Panc1 (cell line): Measurements from ENCODE around the gene IFNA21. TPM values are rescaled to one million over a fixed set of nuclear protein-coding genes. Genes with fewer than 3 reads are reported as not detected.
"Not testable (repeated sequence)": the region's sequence is repeated elsewhere in the genome, so short reads cannot be mapped to it uniquely, and the experiment has no call there.

Experiments used
- ATAC-seq: fragments of 200-7000 bp; cut with Tn5 transposase; 2 replicates; pipeline ENCODE4 v1.9.1; 2020; ENCODE audit warnings: mild to moderate bottlenecking, moderate library complexity
- BruUV-seq: library from RNA; stranded (reverse); fragments of 400-500 nt; replicated peaks from 2 replicates; lab custom pipeline; 2021; lab: Mats Ljungman, UMichigan
- CTCF ChIA-PET: fragments of 300-600 bp; sonication (Branson Sonifier 250); formaldehyde crosslinking; loops from one replicate; lab custom pipeline; 2022; ENCODE audit warnings: antibody characterized with exemption; lab: Charles Lee
- POLR2A ChIA-PET: fragments of 300-600 bp; sonication (Branson Sonifier 250); formaldehyde crosslinking; loops from one replicate; lab custom pipeline; 2022; ENCODE audit warnings: antibody characterized with exemption; lab: Charles Lee
- DNase-seq: peaks from one replicate; pipeline ENCODE4 v3.0.0-alpha.2; 2010; ENCODE audit warnings: low read depth, low spot score
- H3K27ac ChIP-seq: 2 replicates; pipeline ENCODE4 v1.5.1; 2011; ENCODE audit warnings: mild to moderate bottlenecking, low read length, inconsistent platforms
- H3K27me3 ChIP-seq: fragments of 200-500 bp; sonication (Bioruptor generic); 2 replicates; pipeline ENCODE4 v1.6.0; 2014; ENCODE audit warnings: low read length, inconsistent platforms; ENCODE audit not compliant: control insufficient read depth, insufficient read depth
- H3K36me3 ChIP-seq: fragments of 200-500 bp; sonication (Bioruptor generic); 2 replicates; pipeline ENCODE4 v1.5.1; 2014; ENCODE audit warnings: inconsistent platforms, mild to moderate bottlenecking, low read length, moderate library complexity; ENCODE audit not compliant: control insufficient read depth, insufficient read depth
- H3K4me1 ChIP-seq: 2 replicates; pipeline ENCODE4 v1.5.1; 2011; ENCODE audit warnings: inconsistent platforms, mild to moderate bottlenecking, low read length, moderate library complexity; ENCODE audit not compliant: control insufficient read depth, insufficient read depth
- H3K4me3 ChIP-seq, 2 experiments: 2 replicates each; pipeline ENCODE4 v1.5.1; 2011 to 2012; ENCODE audit warnings: low read depth in 2 of 2, low read length in 2 of 2, mild to moderate bottlenecking in 2 of 2, inconsistent platforms in 1 of 2, moderate library complexity in 1 of 2
- H3K9me3 ChIP-seq: fragments of 200-500 bp; sonication (Bioruptor generic); 2 replicates; pipeline ENCODE4 v1.5.1; 2014; ENCODE audit warnings: low read depth, mild to moderate bottlenecking, inconsistent platforms, low read length, moderate library complexity; ENCODE audit not compliant: control insufficient read depth, insufficient read depth
- POLR2AphosphoS5 ChIP-seq: IDR thresholded peaks from 2 replicates; pipeline ENCODE4 v1.6.1; 2012; ENCODE audit warnings: mild to moderate bottlenecking, low read depth, low read length, moderate library complexity
- SIN3A ChIP-seq: IDR thresholded peaks from 2 replicates; pipeline ENCODE4 v1.6.1; 2012; ENCODE audit warnings: low read depth, mild to moderate bottlenecking, low read length, moderate library complexity, borderline replicate concordance; ENCODE audit not compliant: insufficient read depth
- TCF7L2 ChIP-seq: IDR thresholded peaks from 2 replicates; pipeline ENCODE4 v1.6.1; 2011; ENCODE audit warnings: mild to moderate bottlenecking, low read depth, low read length, inconsistent platforms
- in situ Hi-C: cut with HindIII; loops from 2 replicates; pipeline ENCODE4 v1.10.0; 2016; ENCODE audit warnings: low sequenced_read_pairs, low pct_unique_long_range_greater_than_20kb
- intact Hi-C: fragments of 100-400 bp; cut with micrococcal nuclease; formaldehyde crosslinking; loops from one replicate; pipeline ENCODE4 v1.10.0; 2022; ENCODE audit not compliant: unreplicated experiment
- total RNA-seq: library from RNA; stranded (reverse); gene quantifications from one replicate; pipeline ENCODE4 v1.2.1, GENCODE V29; 2021; ENCODE audit not compliant: unreplicated experiment
- TF ChIP-seq, protein P1 (sequence below), 2 experiments: IDR thresholded peaks; 2 replicates each; pipeline ENCODE4 v1.6.1; 2011 to 2012; ENCODE audit warnings: low read depth in 2 of 2, control low read depth in 1 of 2, low read length in 1 of 2, mild to moderate bottlenecking in 1 of 2, moderate library complexity in 1 of 2; ENCODE audit not compliant: insufficient read depth in 1 of 2
- TF ChIP-seq, protein P2 (sequence below): fragments of 450-650 bp; IDR thresholded peaks from 2 replicates; pipeline ENCODE4 v1.5.1; 2017; ENCODE audit warnings: mild to moderate bottlenecking

IFNA21 gene
- total RNA-seq, 1 experiment from 2014 or later: not detected

DNA sequence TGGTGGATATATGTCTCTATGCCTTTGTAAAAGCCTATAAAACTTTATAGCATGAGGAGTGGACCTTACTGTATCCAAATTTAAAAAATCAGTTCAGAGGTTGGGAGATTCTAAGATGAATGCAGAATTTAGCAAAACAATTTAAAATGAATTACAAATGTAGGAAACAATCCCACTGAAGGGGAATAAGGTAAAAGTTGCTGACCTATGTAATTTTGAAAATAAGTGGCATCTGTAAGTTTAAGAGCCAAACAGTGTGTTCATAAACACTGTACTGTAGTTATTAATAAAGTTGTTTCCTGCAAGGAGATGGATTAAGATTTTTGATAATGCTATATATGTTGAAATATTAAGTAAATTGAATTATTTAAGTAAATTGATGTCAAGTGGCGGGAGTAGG, 29.4 kb downstream of the IFNA21 start:
- Histone ChIP-seq H3K9me3 (no peaks in the 10 kb centered on the region), H3K4me3 (no peak overlapping the region), H3K27ac (no peak overlapping the region), H3K4me1 (no peaks in the 10 kb centered on the region), H3K36me3 (no peaks in the 10 kb centered on the region), H3K27me3 (no peaks in the 10 kb centered on the region)
- TF ChIP-seq, protein P1, sequence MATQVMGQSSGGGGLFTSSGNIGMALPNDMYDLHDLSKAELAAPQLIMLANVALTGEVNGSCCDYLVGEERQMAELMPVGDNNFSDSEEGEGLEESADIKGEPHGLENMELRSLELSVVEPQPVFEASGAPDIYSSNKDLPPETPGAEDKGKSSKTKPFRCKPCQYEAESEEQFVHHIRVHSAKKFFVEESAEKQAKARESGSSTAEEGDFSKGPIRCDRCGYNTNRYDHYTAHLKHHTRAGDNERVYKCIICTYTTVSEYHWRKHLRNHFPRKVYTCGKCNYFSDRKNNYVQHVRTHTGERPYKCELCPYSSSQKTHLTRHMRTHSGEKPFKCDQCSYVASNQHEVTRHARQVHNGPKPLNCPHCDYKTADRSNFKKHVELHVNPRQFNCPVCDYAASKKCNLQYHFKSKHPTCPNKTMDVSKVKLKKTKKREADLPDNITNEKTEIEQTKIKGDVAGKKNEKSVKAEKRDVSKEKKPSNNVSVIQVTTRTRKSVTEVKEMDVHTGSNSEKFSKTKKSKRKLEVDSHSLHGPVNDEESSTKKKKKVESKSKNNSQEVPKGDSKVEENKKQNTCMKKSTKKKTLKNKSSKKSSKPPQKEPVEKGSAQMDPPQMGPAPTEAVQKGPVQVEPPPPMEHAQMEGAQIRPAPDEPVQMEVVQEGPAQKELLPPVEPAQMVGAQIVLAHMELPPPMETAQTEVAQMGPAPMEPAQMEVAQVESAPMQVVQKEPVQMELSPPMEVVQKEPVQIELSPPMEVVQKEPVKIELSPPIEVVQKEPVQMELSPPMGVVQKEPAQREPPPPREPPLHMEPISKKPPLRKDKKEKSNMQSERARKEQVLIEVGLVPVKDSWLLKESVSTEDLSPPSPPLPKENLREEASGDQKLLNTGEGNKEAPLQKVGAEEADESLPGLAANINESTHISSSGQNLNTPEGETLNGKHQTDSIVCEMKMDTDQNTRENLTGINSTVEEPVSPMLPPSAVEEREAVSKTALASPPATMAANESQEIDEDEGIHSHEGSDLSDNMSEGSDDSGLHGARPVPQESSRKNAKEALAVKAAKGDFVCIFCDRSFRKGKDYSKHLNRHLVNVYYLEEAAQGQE (IDR thresholded peaks at IDR 0.05; ENCODE audit: insufficient read depth in 1 of 2, low read depth in 2 of 2, low read length in 1 of 2): no peak
- TF ChIP-seq TCF7L2 (no peak), POLR2AphosphoS5 (no peak), SIN3A (no peak)
- TF ChIP-seq, protein P2, sequence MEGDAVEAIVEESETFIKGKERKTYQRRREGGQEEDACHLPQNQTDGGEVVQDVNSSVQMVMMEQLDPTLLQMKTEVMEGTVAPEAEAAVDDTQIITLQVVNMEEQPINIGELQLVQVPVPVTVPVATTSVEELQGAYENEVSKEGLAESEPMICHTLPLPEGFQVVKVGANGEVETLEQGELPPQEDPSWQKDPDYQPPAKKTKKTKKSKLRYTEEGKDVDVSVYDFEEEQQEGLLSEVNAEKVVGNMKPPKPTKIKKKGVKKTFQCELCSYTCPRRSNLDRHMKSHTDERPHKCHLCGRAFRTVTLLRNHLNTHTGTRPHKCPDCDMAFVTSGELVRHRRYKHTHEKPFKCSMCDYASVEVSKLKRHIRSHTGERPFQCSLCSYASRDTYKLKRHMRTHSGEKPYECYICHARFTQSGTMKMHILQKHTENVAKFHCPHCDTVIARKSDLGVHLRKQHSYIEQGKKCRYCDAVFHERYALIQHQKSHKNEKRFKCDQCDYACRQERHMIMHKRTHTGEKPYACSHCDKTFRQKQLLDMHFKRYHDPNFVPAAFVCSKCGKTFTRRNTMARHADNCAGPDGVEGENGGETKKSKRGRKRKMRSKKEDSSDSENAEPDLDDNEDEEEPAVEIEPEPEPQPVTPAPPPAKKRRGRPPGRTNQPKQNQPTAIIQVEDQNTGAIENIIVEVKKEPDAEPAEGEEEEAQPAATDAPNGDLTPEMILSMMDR: no peak
- intact Hi-C loops: no loop called here
- CTCF ChIA-PET: no interaction called here
- no TSS peak for BruUV-seq
- no peak for ATAC-seq
- in situ Hi-C loops: no loop called here
- POLR2A ChIA-PET: no interaction called here
- no peak for DNase-seq

DNA sequence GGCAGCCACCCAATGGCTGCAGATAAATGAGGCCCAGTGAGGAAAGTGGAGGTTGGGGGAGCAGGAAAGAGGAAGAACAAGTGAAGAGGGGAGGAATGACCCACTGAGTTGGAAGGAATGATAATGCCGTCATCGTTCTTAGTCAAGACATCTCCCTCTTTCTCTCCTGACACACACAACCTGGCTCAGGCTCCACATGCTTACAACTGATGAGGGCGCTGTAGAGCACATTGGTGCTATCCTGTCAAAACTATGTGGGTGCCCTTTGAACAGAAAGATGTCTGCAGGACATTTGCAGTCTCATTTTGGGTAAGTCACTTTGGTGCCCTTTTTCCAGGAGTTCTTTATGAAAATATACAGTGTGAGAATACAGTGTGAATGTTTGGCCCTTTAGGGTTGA, 30.7 kb downstream of the IFNA21 start:
- CTCF ChIA-PET: no interaction called here
- TF ChIP-seq TCF7L2 (no peak), POLR2AphosphoS5 (no peak), SIN3A (no peak)
- TF ChIP-seq, protein P2: no peak
- TF ChIP-seq, protein P1 (IDR thresholded peaks at IDR 0.05; ENCODE audit: insufficient read depth in 1 of 2, low read depth in 2 of 2, low read length in 1 of 2): no peak
- no peak for DNase-seq
- in situ Hi-C loops (no loop called here), intact Hi-C loops (no loop called here)
- no peak overlapping the region for H3K4me3 ChIP-seq
- no peaks in the 10 kb centered on the region for H3K36me3 ChIP-seq
- H3K27me3 ChIP-seq: no peaks in the 10 kb centered on the region
- POLR2A ChIA-PET: no interaction called here
- H3K9me3 ChIP-seq: no peaks in the 10 kb centered on the region
- no peak overlapping the region for H3K27ac ChIP-seq
- ATAC-seq: no peak
- H3K4me1 ChIP-seq: no peaks in the 10 kb centered on the region
- no TSS peak for BruUV-seq

DNA sequence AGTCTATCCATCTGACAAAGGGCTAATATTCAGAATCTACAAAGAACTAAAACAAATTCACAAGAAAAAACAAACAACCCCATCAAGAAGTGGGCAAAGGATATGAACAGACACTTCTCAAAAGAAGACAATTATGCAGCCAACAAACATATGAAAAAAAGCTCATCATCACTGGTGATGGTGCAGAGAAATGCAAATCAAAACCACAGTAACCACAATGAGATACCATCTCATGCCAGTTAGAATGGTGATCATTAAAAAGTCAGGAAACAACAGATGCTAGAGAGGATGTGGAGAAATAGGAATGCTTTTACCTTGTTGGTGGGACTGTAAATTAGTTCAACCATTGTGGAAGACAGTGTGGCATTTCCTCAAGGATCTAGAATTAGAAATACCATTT, 38.3 kb downstream of the IFNA21 start:
- H3K27ac ChIP-seq, POLR2A ChIA-PET, DNase-seq, H3K36me3 ChIP-seq, CTCF ChIA-PET, H3K9me3 ChIP-seq, BruUV-seq, H3K4me3 ChIP-seq, in situ Hi-C loops, H3K4me1 ChIP-seq, intact Hi-C loops, H3K27me3 ChIP-seq, ATAC-seq: not testable (repeated sequence)
